Mononuclear cell (primary cell): ENCODE data around the gene RPLP2. TPM values are rescaled to one million over a fixed set of nuclear protein-coding genes. Genes with fewer than 3 reads are reported as not detected.

Source experiments
- H3K27me3 ChIP-seq: 2 replicates; pipeline ENCODE4 v1.6.0; 2011; ENCODE audit warnings: low read length, control low read depth; ENCODE audit not compliant: insufficient read depth
- H3K4me1 ChIP-seq: 2 replicates; pipeline ENCODE4 v1.5.1; 2011; ENCODE audit warnings: mild to moderate bottlenecking, low read length, control low read depth; ENCODE audit not compliant: insufficient read depth
- H3K4me3 ChIP-seq: 2 replicates; pipeline ENCODE4 v1.5.1; 2011; ENCODE audit warnings: mild to moderate bottlenecking, low read length, moderate library complexity
- H3K9me3 ChIP-seq: 2 replicates; pipeline ENCODE4 v1.5.1; 2011; ENCODE audit warnings: low read depth, mild to moderate bottlenecking, control low read depth, low read length
- total RNA-seq: library from RNA; depleted of rRNA; stranded (reverse); fragments of >200 nt; gene quantifications from one replicate; pipeline ENCODE4 v1.2.3, GENCODE V29; 2012

The RPLP2 gene
- total RNA-seq, 1 donor = 653 TPM

GRCh38 chr11:782264-783174, 27.2 kb upstream of the RPLP2 start:
- Histone ChIP-seq H3K27me3 (no peaks in the 10 kb centered on the region), H3K9me3 (no peaks in the 10 kb centered on the region), H3K4me1 (peaks cover 11% of the 10 kb centered on the region), H3K4me3 (no peak overlapping the region)

DNA sequence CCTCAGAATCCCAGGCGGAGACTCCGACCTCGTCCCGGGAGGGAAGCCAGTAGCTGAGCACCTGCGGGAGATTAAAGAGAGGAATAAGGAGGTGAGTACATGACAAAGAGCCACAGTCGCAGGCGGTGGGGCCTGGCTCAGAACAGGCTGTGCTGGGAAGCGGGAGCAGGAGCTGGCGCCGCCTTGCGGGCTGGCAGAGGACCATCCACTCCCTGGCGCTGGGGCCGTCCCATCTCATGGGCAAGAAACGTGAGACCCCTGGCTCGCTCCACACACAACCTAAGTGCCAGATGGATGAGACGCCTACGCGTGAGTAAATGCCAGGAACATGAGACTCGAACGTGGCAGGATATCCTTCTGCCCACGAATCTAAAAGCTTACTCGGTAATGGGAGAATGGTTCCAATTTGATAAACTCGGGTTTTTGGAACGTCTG, 26.2 kb upstream of the RPLP2 start:
- H3K27me3 ChIP-seq = no peaks in the 10 kb centered on the region
- no peaks in the 10 kb centered on the region for H3K9me3 ChIP-seq

GRCh38 chr11:786235-787083, 23.3 kb upstream of the RPLP2 start:
- H3K9me3 ChIP-seq = no peaks in the 10 kb centered on the region
- no peak overlapping the region for H3K4me3 ChIP-seq
- H3K27me3 ChIP-seq = peaks cover 4% of the 10 kb centered on the region
- no peaks in the 10 kb centered on the region for H3K4me1 ChIP-seq

More for the DNA sequence above, 26.2 kb upstream of the RPLP2 start:
- Histone ChIP-seq H3K4me3 (no peak overlapping the region), H3K4me1 (peaks cover 5% of the 10 kb centered on the region)

GRCh38 chr11:787084-787675, 22.6 kb upstream of the RPLP2 start:
- no peaks in the 10 kb centered on the region for H3K9me3 ChIP-seq
- H3K4me3 ChIP-seq = no peak overlapping the region
- H3K4me1 ChIP-seq = no peaks in the 10 kb centered on the region
- H3K27me3 ChIP-seq = peaks cover 4% of the 10 kb centered on the region

GRCh38 chr11:788009-788640, 21.6 kb upstream of the RPLP2 start:
- no peaks in the 10 kb centered on the region for H3K9me3 ChIP-seq

DNA sequence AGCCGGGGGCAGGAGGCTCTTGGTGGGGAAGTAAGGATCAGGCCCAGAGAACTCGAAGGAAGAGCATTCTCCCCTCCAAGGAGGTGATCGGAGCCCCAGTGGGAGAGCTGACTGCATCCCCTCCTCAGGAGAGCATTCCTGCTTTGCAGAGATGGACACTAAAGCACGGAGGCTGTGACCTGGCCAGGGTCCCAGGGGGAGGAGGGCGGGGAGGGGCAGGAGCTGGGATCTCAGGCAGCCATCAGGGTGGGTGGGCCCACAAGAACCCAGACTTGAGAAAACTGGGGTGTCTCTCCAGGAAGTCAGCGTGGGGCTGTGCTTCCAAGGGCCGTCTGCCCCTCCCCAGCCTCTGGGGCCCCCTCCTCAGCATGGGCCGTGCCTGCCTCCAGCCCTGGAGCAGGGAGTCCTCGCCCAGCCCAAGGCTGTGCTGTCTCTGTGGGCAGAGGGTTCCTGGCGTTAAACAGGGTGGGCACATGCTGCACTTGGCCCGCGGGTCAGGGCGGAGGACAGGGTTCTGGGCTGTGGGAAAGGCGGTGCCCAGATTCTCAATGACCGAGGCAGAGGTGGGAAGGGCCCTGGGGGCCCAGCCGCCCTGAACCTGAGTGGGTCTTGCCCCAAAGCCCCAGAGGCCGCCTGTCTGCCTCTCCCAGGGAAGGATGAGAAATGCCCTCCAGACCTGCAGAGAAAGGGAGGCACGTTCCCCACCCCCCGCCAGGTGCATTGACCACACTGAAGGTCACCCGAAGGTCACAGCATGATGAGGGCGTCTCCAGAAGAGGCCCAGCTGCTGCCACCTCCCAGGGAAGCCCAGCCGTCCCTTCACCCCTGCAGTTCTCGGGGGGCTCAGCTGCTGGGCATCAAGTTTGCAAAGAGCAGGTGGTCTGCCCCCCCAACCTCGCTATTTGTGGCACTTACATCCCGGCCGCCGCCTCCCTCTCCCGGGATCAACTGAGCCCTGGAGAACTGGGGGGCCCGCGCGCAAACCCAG, 20.5 kb upstream of the RPLP2 start:
- H3K27me3 ChIP-seq = peaks cover 4% of the 10 kb centered on the region
- no peaks in the 10 kb centered on the region for H3K4me1 ChIP-seq

More at GRCh38 chr11:788009-788640, 21.6 kb upstream of the RPLP2 start:
- Histone ChIP-seq H3K4me1 (no peaks in the 10 kb centered on the region), H3K27me3 (peaks cover 4% of the 10 kb centered on the region), H3K4me3 (no peak overlapping the region)

DNA sequence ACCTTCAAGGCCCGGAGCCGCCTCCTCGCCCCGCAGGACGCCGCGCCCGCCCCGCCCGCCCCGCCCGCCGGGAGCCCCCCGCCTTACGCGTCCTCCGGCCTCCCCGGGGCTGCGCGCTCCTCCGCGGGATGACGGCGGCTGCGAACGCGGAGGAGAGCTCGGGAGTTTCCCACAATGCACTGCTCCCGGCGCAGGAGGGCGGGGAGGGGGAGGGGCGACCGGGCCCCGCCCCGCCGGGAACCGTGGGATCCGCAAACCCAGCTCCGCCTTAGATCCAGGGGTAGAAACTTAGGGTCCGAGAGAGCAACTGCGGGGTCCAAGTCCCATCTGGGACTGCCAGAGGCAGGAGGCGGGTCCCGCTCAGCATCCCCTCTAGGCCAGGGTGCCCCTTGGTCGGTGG, 19.8 kb upstream of the RPLP2 start, which contains the start of gene CEND1:
Gene CEND1 (minus strand): TSS at position 148 of the 400 bp plus-strand sequence. CDS start 1,514 bp downstream, outside the sequence.
- H3K9me3 ChIP-seq = no peaks in the 10 kb centered on the region
- H3K27me3 ChIP-seq = peaks cover 4% of the 10 kb centered on the region
- H3K4me1 ChIP-seq = peaks cover under 1% of the 10 kb centered on the region
- H3K4me3 ChIP-seq = no peak within 1 kb of the TSS

More for the DNA sequence above, 20.5 kb upstream of the RPLP2 start:
- Histone ChIP-seq H3K9me3 (no peaks in the 10 kb centered on the region), H3K4me3 (no peak overlapping the region)

DNA sequence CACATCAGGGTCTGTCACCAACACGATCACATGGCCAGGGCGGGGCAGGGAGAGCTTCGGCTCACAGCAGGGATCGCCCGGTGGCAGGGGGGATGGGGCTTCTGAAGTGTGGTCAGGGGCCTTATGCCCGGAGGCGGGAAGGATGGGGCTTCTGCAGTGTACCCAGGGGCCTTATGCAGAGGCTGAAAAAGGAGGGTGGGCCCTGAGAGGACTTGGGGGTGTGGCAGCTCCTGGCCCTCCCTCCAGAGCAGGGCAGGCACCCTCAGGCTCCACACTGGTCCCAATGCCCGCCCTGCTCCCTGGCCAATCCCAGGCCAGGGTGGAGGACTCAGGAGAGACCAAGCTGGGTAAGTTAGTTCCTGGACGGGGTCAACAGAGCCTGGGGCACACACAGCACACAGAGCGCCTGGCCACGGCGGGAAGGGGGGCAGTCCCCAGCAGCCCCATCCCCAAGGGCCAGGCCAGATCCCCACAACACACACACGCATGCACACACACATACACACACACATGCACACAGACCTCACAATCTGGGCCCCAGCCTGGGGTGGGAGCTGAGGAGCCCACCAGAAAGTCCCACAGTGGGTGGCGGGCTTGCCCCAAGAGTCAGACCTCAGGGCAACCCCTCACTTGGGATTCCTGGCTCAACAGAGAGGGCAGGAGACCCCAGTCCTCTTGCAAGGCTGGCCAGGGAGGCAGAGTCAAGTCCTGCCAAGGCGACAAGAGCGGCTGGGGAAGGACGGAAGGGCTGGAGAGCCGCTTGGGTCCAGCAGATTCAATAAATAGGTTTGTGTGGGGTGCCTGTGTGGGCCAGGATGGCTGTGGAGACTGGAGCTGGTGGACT, 18.8 kb upstream of the RPLP2 start:
- Histone ChIP-seq H3K4me3 (no peak overlapping the region), H3K9me3 (no peaks in the 10 kb centered on the region), H3K27me3 (peaks cover 4% of the 10 kb centered on the region), H3K4me1 (peaks cover 10% of the 10 kb centered on the region)

GRCh38 chr11:791658-792534, 17.9 kb upstream of the RPLP2 start:
- Histone ChIP-seq H3K27me3 (peaks cover 4% of the 10 kb centered on the region), H3K9me3 (no peaks in the 10 kb centered on the region), H3K4me1 (peaks cover 18% of the 10 kb centered on the region), H3K4me3 (no peak overlapping the region)

GRCh38 chr11:792535-792821, 17.3 kb upstream of the RPLP2 start:
- no peaks in the 10 kb centered on the region for H3K9me3 ChIP-seq
- H3K27me3 ChIP-seq = peaks cover 4% of the 10 kb centered on the region
- no peak overlapping the region for H3K4me3 ChIP-seq
- H3K4me1 ChIP-seq = peaks cover 23% of the 10 kb centered on the region

- H3K27me3 ChIP-seq = peaks cover 4% of the 10 kb centered on the region
- H3K9me3 ChIP-seq = no peaks in the 10 kb centered on the region
- no peak overlapping the region for H3K4me3 ChIP-seq
- peaks cover 23% of the 10 kb centered on the region for H3K4me1 ChIP-seq
Measured at GRCh38 chr11:792873-793272, 16.9 kb upstream of the RPLP2 start.

DNA sequence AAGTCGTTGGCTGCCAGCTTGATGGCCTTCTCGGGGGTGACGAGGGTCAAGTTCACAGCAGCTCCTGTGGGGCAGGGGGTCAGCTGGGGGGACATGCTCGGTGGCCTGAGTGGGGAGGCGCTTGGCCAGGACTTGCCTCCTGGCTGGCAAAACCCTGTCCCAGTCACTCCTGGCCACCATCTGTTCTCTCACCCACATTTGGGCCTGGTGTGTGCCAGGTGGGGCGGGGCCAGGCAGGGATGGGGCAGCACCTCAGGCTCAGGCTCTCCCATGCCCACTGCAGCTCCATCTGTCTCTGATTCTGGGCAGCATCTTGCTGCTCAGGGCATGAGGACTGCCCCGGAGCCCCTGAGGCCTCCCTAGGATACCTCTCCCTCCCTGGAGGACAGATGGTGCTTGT, 16.2 kb upstream of the RPLP2 start:
- Histone ChIP-seq H3K27me3 (peaks cover 4% of the 10 kb centered on the region), H3K9me3 (no peaks in the 10 kb centered on the region), H3K4me3 (no peak overlapping the region), H3K4me1 (peaks cover 27% of the 10 kb centered on the region)
